GM23338 (cell line): ENCODE data around the gene FRG2. TPM values are rescaled to one million over a fixed set of nuclear protein-coding genes. Genes with fewer than 3 reads are reported as not detected.

Source experiments
- CREB1 ChIP-seq: fragments of 250-450 bp; sonication (Bioruptor Pico); IDR thresholded peaks from 2 replicates; pipeline ENCODE4 v1.5.0; 2020; ENCODE audit warnings: low read depth, mild to moderate bottlenecking, moderate library complexity
- POLR2AphosphoS5 ChIP-seq: IDR thresholded peaks from 2 replicates; pipeline ENCODE4 v1.6.1; 2016; ENCODE audit warnings: antibody characterized with exemption, low read depth
- REST ChIP-seq: IDR thresholded peaks from one replicate; pipeline ENCODE4 v1.6.1; 2018; ENCODE audit warnings: antibody characterized with exemption; ENCODE audit not compliant: unreplicated experiment
- STAT1 ChIP-seq: IDR thresholded peaks from one replicate; pipeline ENCODE4 v1.6.1; 2016; ENCODE audit warnings: antibody characterized with exemption; ENCODE audit not compliant: unreplicated experiment
- polyA plus RNA-seq: library from polyadenylated mRNA; unstranded; fragments of >200 nt; fragmentation: Nextera tagmentation; extraction: Ambion mirVana; gene quantifications from 2 replicates; pipeline ENCODE4 v1.2.1, GENCODE V29; 2016
- small RNA-seq: library from RNA; depleted of rRNA; stranded (forward); fragments of <200 nt; gene quantifications from one replicate; pipeline ENCODE3, GENCODE V24; 2014; ENCODE audit warnings: low replicate concordance
- total RNA-seq: library from RNA; depleted of rRNA; stranded (reverse); fragments of >200 nt; shearing (Covaris generic); gene quantifications from 2 replicates; pipeline ENCODE4 v1.2.3, GENCODE V29; 2014; rRNA removed

Gene FRG2
- total and polyA plus RNA-seq, 2 experiments from 2014 or later: not detected

GRCh38 chr4:189979196-189980047 lies 47.6 kb downstream of the FRG2 start (continued):
- TF ChIP-seq REST (no peak), STAT1 (no peak), POLR2AphosphoS5 (no peak), CREB1 (no peak)

Small RNA genes lying within 50 kb of the gene (small RNA-seq; reads per million reads assigned to genes)
- 0.15 reads per million for gene RNA5SP174
- 0.45 reads per million, percentile 30 among the genes with 10 or more reads in this experiment for gene RNA5SP175

Other genes starting within 250 kb of the FRG2 start
- 23.8 and 24.3 TPM in 2 replicates for gene FRG1, start 86.4 kb downstream of the FRG2 start, total RNA-seq
- gene FRG1, start 86.4 kb downstream of the FRG2 start, polyA plus RNA-seq: 52.9 and 65.2 TPM in 2 replicates
- not detected in 2 replicates for gene DBET, start 37.2 kb upstream of the FRG2 start, total RNA-seq
- gene DBET, start 37.2 kb upstream of the FRG2 start, polyA plus RNA-seq: 0.08 TPM in 1 of 2 replicates, not detected in the other
- not detected in 2 replicates for gene DUX4, start 146.5 kb upstream of the FRG2 start, total RNA-seq
- gene DUX4, start 146.5 kb upstream of the FRG2 start, polyA plus RNA-seq: not detected in 2 replicates